ENCODE measurements around the gene TBC1D22A.
"Not testable (repeated sequence)": the region's sequence is repeated elsewhere in the genome, so short reads cannot be mapped to it uniquely, and the experiment has no call there.

DNA sequence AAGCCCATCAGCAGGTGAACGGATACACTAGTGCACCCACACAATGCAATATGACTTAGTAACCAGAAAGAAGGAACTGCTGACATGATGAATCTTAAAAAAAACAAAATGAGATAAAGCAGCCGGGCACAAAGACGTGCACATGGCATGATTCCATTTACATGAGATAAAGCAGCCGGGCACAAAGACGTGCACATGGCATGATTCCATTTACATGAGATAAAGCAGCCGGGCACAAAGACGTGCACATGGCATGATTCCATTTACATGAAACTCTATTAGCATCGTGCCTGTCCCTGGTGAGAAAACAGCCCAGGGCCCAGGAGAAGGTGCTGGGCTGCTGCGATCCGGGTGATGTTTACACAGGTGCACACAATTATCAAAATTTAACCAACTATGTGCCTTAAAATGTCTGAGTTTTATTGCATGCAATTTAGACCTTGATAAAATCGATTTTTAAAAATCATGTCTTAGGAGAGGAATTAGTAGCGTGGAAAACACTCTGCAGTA is 28.2 kb upstream of the TBC1D22A start:
- TF ChIP-seq, protein P1, sequence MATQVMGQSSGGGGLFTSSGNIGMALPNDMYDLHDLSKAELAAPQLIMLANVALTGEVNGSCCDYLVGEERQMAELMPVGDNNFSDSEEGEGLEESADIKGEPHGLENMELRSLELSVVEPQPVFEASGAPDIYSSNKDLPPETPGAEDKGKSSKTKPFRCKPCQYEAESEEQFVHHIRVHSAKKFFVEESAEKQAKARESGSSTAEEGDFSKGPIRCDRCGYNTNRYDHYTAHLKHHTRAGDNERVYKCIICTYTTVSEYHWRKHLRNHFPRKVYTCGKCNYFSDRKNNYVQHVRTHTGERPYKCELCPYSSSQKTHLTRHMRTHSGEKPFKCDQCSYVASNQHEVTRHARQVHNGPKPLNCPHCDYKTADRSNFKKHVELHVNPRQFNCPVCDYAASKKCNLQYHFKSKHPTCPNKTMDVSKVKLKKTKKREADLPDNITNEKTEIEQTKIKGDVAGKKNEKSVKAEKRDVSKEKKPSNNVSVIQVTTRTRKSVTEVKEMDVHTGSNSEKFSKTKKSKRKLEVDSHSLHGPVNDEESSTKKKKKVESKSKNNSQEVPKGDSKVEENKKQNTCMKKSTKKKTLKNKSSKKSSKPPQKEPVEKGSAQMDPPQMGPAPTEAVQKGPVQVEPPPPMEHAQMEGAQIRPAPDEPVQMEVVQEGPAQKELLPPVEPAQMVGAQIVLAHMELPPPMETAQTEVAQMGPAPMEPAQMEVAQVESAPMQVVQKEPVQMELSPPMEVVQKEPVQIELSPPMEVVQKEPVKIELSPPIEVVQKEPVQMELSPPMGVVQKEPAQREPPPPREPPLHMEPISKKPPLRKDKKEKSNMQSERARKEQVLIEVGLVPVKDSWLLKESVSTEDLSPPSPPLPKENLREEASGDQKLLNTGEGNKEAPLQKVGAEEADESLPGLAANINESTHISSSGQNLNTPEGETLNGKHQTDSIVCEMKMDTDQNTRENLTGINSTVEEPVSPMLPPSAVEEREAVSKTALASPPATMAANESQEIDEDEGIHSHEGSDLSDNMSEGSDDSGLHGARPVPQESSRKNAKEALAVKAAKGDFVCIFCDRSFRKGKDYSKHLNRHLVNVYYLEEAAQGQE (IDR thresholded peaks at IDR 0.05; ENCODE audit: borderline replicate concordance) = not testable (repeated sequence)
- TF ChIP-seq, protein P2, sequence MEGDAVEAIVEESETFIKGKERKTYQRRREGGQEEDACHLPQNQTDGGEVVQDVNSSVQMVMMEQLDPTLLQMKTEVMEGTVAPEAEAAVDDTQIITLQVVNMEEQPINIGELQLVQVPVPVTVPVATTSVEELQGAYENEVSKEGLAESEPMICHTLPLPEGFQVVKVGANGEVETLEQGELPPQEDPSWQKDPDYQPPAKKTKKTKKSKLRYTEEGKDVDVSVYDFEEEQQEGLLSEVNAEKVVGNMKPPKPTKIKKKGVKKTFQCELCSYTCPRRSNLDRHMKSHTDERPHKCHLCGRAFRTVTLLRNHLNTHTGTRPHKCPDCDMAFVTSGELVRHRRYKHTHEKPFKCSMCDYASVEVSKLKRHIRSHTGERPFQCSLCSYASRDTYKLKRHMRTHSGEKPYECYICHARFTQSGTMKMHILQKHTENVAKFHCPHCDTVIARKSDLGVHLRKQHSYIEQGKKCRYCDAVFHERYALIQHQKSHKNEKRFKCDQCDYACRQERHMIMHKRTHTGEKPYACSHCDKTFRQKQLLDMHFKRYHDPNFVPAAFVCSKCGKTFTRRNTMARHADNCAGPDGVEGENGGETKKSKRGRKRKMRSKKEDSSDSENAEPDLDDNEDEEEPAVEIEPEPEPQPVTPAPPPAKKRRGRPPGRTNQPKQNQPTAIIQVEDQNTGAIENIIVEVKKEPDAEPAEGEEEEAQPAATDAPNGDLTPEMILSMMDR (IDR thresholded peaks at IDR 0.05; ENCODE audit: poor library complexity, severe bottlenecking) = not testable (repeated sequence)
